Gastrocnemius medialis (tissue), 4 donors: ENCODE measurements around the gene RBBP6. TPM values are rescaled to one million over a fixed set of nuclear protein-coding genes. Genes with fewer than 3 reads are reported as not detected.

Source experiments
- ATAC-seq, 2 donors: fragments of 150-250 bp; one replicate each; pipeline ENCODE4 v1.9.1; 2016
- DNase-seq, 2 donors: peaks; one replicate each; pipeline ENCODE4 v3.0.0-alpha.2; 2019
- H3K27ac ChIP-seq, 4 donors: fragments of 200-600 bp; sonication (generic); 1 replicate in 1 of 4; 2 replicates in 3 of 4; pipeline ENCODE4 v1.5.1; 2016 to 2018; ENCODE audit warnings: mild to moderate bottlenecking in 2 of 4, moderate library complexity in 1 of 4
- H3K27me3 ChIP-seq, 3 donors: fragments of 200-600 bp; sonication (generic) in 2 of 3; 1 replicate in 1 of 3; 2 replicates in 2 of 3; pipeline versions ENCODE4 v1.5.1 to v1.6.0; 2016 to 2019; ENCODE audit warnings: mild to moderate bottlenecking in 1 of 3, moderate library complexity in 1 of 3
- H3K36me3 ChIP-seq, 2 donors: fragments of 200-600 bp; sonication (generic) in 1 of 2; one replicate each; pipeline ENCODE4 v1.5.1; 2017 to 2018
- H3K4me1 ChIP-seq, 2 donors: fragments of 200-600 bp; sonication (generic) in 1 of 2; one replicate each; pipeline ENCODE4 v1.5.1; 2016 to 2017; ENCODE audit warnings: mild to moderate bottlenecking in 2 of 2
- H3K4me3 ChIP-seq, 4 donors: fragments of 200-600 bp; sonication (generic) in 3 of 4; 1 replicate in 1 of 4; 2 replicates in 3 of 4; pipeline ENCODE4 v1.5.1; 2016 to 2019; ENCODE audit warnings: mild to moderate bottlenecking in 2 of 4
- H3K9me3 ChIP-seq, 3 donors: fragments of 200-600 bp; sonication (generic) in 2 of 3; 1 replicate in 1 of 3; 2 replicates in 2 of 3; pipeline ENCODE4 v1.5.1; 2016 to 2019
- POLR2A ChIP-seq, 2 donors: fragments of 450-650 bp; IDR thresholded peaks; one replicate each; pipeline ENCODE4 v1.6.1; 2017; ENCODE audit warnings: antibody characterized with exemption in 2 of 2, mild to moderate bottlenecking in 2 of 2, moderate library complexity in 2 of 2
- in situ Hi-C, 4 donors: fragments of 200-750 bp; cut with MboI; loops; one replicate each; pipeline versions ENCODE4 v1.15.0 to v1.8.0; 2017; ENCODE audit warnings: low sequenced_read_pairs in 4 of 4
- intact Hi-C: fragments of 100-400 bp; cut with DNase I; formaldehyde crosslinking; loops from one replicate; pipeline ENCODE4 v1.15.1; 2023; ENCODE audit warnings: low total_unique reads
- total RNA-seq, 4 donors: library from RNA; depleted of rRNA; stranded (reverse); fragments of >200 nt; gene quantifications; one replicate each; pipeline versions ENCODE4 v1.1.0 to v1.2.3, GENCODE V29; 2016
- TF ChIP-seq, protein P1 (sequence below), 5 experiments: fragments of 450-650 bp in 3 of 5; fragments of 200-600 bp in 2 of 5; sonication (generic) in 2 of 5; IDR thresholded peaks in 4 of 5; conservative IDR thresholded peaks in 1 of 5; 1 replicate in 4 of 5; 2 replicates in 1 of 5; pipeline ENCODE4 v1.5.1; 2016 to 2019; ENCODE audit warnings: antibody characterized with exemption in 5 of 5, mild to moderate bottlenecking in 3 of 5, moderate library complexity in 3 of 5

Gene RBBP6
- total RNA-seq, 4 donors from 2014 or later: 33.3 to 57.1 (median 47.8) TPM

- Histone ChIP-seq H3K27me3 (no peaks in the 10 kb centered on the region), H3K27ac (no peak overlapping the region), H3K9me3 (no peaks in the 10 kb centered on the region), H3K36me3 (peaks cover 0 to 2% of the 10 kb centered on the region in 2 donors), H3K4me1 (no peaks in the 10 kb centered on the region), H3K4me3 (no peak overlapping the region)
- TF ChIP-seq, protein P1, sequence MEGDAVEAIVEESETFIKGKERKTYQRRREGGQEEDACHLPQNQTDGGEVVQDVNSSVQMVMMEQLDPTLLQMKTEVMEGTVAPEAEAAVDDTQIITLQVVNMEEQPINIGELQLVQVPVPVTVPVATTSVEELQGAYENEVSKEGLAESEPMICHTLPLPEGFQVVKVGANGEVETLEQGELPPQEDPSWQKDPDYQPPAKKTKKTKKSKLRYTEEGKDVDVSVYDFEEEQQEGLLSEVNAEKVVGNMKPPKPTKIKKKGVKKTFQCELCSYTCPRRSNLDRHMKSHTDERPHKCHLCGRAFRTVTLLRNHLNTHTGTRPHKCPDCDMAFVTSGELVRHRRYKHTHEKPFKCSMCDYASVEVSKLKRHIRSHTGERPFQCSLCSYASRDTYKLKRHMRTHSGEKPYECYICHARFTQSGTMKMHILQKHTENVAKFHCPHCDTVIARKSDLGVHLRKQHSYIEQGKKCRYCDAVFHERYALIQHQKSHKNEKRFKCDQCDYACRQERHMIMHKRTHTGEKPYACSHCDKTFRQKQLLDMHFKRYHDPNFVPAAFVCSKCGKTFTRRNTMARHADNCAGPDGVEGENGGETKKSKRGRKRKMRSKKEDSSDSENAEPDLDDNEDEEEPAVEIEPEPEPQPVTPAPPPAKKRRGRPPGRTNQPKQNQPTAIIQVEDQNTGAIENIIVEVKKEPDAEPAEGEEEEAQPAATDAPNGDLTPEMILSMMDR (IDR thresholded peaks at IDR 0.05 in 4 of 5, conservative IDR thresholded peaks at IDR 0.05 in 1 of 5): no peak
- TF ChIP-seq POLR2A (IDR thresholded peaks at IDR 0.05): no peak
- in situ Hi-C loops (no loop called here), intact Hi-C loops (no loop called here)
- no peak for DNase-seq
- ATAC-seq: no peak
Observed at GRCh38 chr16:24577167-24577566, 37.8 kb downstream of the RBBP6 start.

DNA sequence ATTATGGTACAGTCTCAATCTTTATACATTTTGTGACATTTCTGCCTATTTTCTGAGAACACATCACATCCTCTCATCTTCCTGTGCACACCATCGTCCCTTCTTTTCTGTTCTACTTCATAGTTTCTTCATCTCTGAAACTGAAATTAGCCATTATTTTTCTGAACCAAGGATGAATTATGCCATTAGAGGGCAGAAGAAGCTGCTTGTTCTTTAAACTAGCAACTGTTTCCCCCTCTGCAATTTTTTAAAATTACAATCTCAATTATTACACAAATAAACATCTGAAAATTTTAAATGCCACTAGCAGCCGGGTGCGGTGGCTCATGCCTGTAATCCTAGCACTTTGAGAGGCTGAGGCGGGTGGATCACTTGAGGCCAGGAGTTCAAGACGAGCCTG lies 41.3 kb downstream of the RBBP6 start:
- no peak overlapping the region for H3K27ac ChIP-seq
- H3K9me3 ChIP-seq: no peaks in the 10 kb centered on the region
- H3K36me3 ChIP-seq: no peaks in the 10 kb centered on the region
- no peak overlapping the region for H3K4me3 ChIP-seq
- DNase-seq: no peak
- intact Hi-C loops (no loop called here), in situ Hi-C loops (loop anchor here in 1 of 4 donors (10.0 kb wide), 1 partner anchor 104 kb away; no protein-coding TSS in a partner anchor)
- ATAC-seq: no peak
- no peaks in the 10 kb centered on the region for H3K4me1 ChIP-seq
- TF ChIP-seq POLR2A (IDR thresholded peaks at IDR 0.05): no peak
- TF ChIP-seq, protein P1 (IDR thresholded peaks at IDR 0.05 in 4 of 5, conservative IDR thresholded peaks at IDR 0.05 in 1 of 5): peak in 1 of 5 experiments; percentile 24
- H3K27me3 ChIP-seq: no peaks in the 10 kb centered on the region

DNA sequence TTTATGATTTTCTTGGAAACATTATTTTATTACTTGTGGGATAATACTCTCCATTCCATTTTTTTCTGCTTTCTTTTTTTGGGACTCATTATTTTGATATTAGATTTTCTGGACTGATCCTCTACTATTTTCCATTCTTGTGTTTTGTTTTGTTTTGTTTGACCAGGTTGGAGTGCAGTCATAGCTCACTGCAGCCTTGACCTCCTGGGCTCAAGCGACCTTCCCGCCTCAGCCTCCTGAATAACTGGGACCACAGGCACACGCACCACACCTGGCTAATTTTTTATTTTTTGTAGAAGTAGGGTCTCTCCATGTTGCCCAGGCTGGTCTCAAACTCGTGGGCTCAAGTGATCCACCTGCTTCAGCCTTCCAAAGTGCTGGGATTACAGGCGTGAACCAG lies 44.1 kb downstream of the RBBP6 start:
- no peak for ATAC-seq
- Histone ChIP-seq H3K4me1 (no peaks in the 10 kb centered on the region), H3K36me3 (no peaks in the 10 kb centered on the region), H3K9me3 (no peaks in the 10 kb centered on the region), H3K27ac (no peak overlapping the region), H3K4me3 (no peak overlapping the region), H3K27me3 (no peaks in the 10 kb centered on the region)
- in situ Hi-C loops: loop anchor here in 1 of 4 donors (10.0 kb wide), 1 partner anchor 101 kb away; no protein-coding TSS in a partner anchor
- DNase-seq: no peak
- no peak for TF ChIP-seq POLR2A (IDR thresholded peaks at IDR 0.05)
- TF ChIP-seq, protein P1 (IDR thresholded peaks at IDR 0.05 in 4 of 5, conservative IDR thresholded peaks at IDR 0.05 in 1 of 5): no peak
- intact Hi-C loops: no loop called here

DNA sequence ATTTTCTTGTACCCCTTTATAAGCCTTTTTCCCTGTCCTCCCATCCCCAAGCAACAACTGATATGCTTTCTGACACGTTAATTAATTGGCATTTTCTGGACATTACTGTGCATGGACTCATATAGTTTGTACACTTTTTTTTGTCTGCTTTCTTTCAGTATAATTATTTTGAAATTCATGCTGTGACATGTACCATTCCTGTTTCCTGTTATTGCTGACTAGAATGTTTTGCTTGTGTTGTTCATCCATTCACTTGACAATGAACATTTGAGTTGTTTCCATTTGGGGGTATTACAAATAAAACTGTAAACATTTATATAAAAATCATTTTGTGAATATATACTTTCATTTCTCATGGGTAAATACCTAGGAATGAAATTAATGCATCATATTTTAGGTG lies 50.6 kb downstream of the RBBP6 start:
- Histone ChIP-seq H3K9me3 (no peaks in the 10 kb centered on the region), H3K4me1 (no peaks in the 10 kb centered on the region), H3K27ac (no peak overlapping the region), H3K4me3 (no peak overlapping the region), H3K27me3 (no peaks in the 10 kb centered on the region), H3K36me3 (no peaks in the 10 kb centered on the region)
- DNase-seq (no peak), ATAC-seq (no peak)
- intact Hi-C loops: no loop called here
- TF ChIP-seq POLR2A (IDR thresholded peaks at IDR 0.05): no peak
- TF ChIP-seq, protein P1 (IDR thresholded peaks at IDR 0.05 in 4 of 5, conservative IDR thresholded peaks at IDR 0.05 in 1 of 5): no peak
- in situ Hi-C loops: loop anchor here in 1 of 4 donors (10.0 kb wide), 1 partner anchor 95 kb away; no protein-coding TSS in a partner anchor
